Measurements from ENCODE around the gene IL36B. TPM values are rescaled to one million over a fixed set of nuclear protein-coding genes. Genes with fewer than 3 reads are reported as not detected.

Gene IL36B
- polyA plus RNA-seq, 1 experiment, result not detected

GRCh38 chr2:113024764-113025163 lies 27.9 kb downstream of the IL36B start:
- Histone ChIP-seq H3K27me3 (ENCODE audit: control insufficient read depth, insufficient read depth, low read length) (peaks cover 18% of the 10 kb centered on the region), H3K36me3 (ENCODE audit: control insufficient read depth, insufficient read depth, low read length) (no peaks in the 10 kb centered on the region), H3K4me3 (ENCODE audit: low read depth, low read length) (no peak overlapping the region)
- POLR2A ChIA-PET, result no interaction called here
- no peak for TF ChIP-seq CTCF (IDR thresholded peaks at IDR 0.05; ENCODE audit: insufficient read depth, low read depth, low read length)
- CTCF ChIA-PET, result no interaction called here
- no peak for DNase-seq (ENCODE audit: low read depth)

- DNase-seq (ENCODE audit: low read depth), result no peak
- Histone ChIP-seq H3K4me3 (ENCODE audit: low read depth, low read length) (no peak overlapping the region), H3K36me3 (ENCODE audit: control insufficient read depth, insufficient read depth, low read length) (no peaks in the 10 kb centered on the region), H3K27me3 (ENCODE audit: control insufficient read depth, insufficient read depth, low read length) (peaks cover 10% of the 10 kb centered on the region)
- no peak for TF ChIP-seq CTCF (IDR thresholded peaks at IDR 0.05; ENCODE audit: insufficient read depth, low read depth, low read length)
- POLR2A ChIA-PET, result no interaction called here
- CTCF ChIA-PET, result no interaction called here
Observed at GRCh38 chr2:113021312-113021711, 31.4 kb downstream of the IL36B start.

- CTCF ChIA-PET, result no interaction called here
- POLR2A ChIA-PET, result no interaction called here
- TF ChIP-seq CTCF (IDR thresholded peaks at IDR 0.05; ENCODE audit: insufficient read depth, low read depth, low read length), result no peak
- Histone ChIP-seq H3K27me3 (ENCODE audit: control insufficient read depth, insufficient read depth, low read length) (no peaks in the 10 kb centered on the region; the same call in 1 of the 2 replicates), H3K36me3 (ENCODE audit: control insufficient read depth, insufficient read depth, low read length) (no peaks in the 10 kb centered on the region), H3K4me3 (ENCODE audit: low read depth, low read length) (no peak overlapping the region)
- DNase-seq (ENCODE audit: low read depth), result no peak
Observed at GRCh38 chr2:113018509-113018908, 34.2 kb downstream of the IL36B start.

- ChIA-PET CTCF (interaction anchor here (1.0 kb wide), 1 partner anchor 64 kb away, joined by 3 read pairs; no protein-coding TSS in a partner anchor), POLR2A (no interaction called here)
Observed at GRCh38 chr2:113015655-113016054, 37.0 kb downstream of the IL36B start.

GRCh38 chr2:113015042-113015441 lies 37.6 kb downstream of the IL36B start:
- DNase-seq (ENCODE audit: low read depth), result no peak
- no peaks in the 10 kb centered on the region for H3K36me3 ChIP-seq (ENCODE audit: control insufficient read depth, insufficient read depth, low read length)
- TF ChIP-seq CTCF (IDR thresholded peaks at IDR 0.05; ENCODE audit: insufficient read depth, low read depth, low read length), result no peak
- POLR2A ChIA-PET, result no interaction called here
- no peaks in the 10 kb centered on the region for H3K27me3 ChIP-seq (ENCODE audit: control insufficient read depth, insufficient read depth, low read length)
- H3K4me3 ChIP-seq (ENCODE audit: low read depth, low read length), result no peak overlapping the region
- CTCF ChIA-PET, result interaction anchor here (1.0 kb wide), 1 partner anchor 65 kb away, joined by 3 read pairs; no protein-coding TSS in a partner anchor

More at GRCh38 chr2:113015655-113016054, 37.0 kb downstream of the IL36B start:
- no peak for TF ChIP-seq CTCF (IDR thresholded peaks at IDR 0.05; ENCODE audit: insufficient read depth, low read depth, low read length)
- no peaks in the 10 kb centered on the region for H3K36me3 ChIP-seq (ENCODE audit: control insufficient read depth, insufficient read depth, low read length)
- H3K4me3 ChIP-seq (ENCODE audit: low read depth, low read length), result no peak overlapping the region
- H3K27me3 ChIP-seq (ENCODE audit: control insufficient read depth, insufficient read depth, low read length), result no peaks in the 10 kb centered on the region
- DNase-seq (ENCODE audit: low read depth), result no peak
